GM19467 (cell line): Measurements from ENCODE around the gene HYDIN.
"Not testable (repeated sequence)": the region's sequence is repeated elsewhere in the genome, so short reads cannot be mapped to it uniquely, and the experiment has no call there.

Experiments used
- ATAC-seq: cut with Tn5 transposase; IDR thresholded peaks from one replicate; pipeline ENCODE4 v1.9.1; 2021; ENCODE audit warnings: mild to moderate bottlenecking, moderate library complexity; ENCODE audit not compliant: unreplicated experiment

HYDIN gene

GRCh38 chr16:71226229-71227141 is 4.0 kb downstream of the HYDIN start:
- no peak for ATAC-seq

GRCh38 chr16:71225145-71225544 is 5.4 kb downstream of the HYDIN start:
- no peak for ATAC-seq

GRCh38 chr16:71218306-71218963 is 12.1 kb downstream of the HYDIN start:
- no peak for ATAC-seq

GRCh38 chr16:71217506-71217905 is 13.0 kb downstream of the HYDIN start:
- ATAC-seq: no peak

- ATAC-seq: no peak
These were observed 13.8 kb downstream of the HYDIN start for GRCh38 chr16:71216714-71217113.

GRCh38 chr16:71214746-71215381 is 15.7 kb downstream of the HYDIN start:
- no peak for ATAC-seq

- no peak for ATAC-seq
These were observed 24.9 kb downstream of the HYDIN start for GRCh38 chr16:71205482-71206131.

- no peak for ATAC-seq
These were observed 26.9 kb downstream of the HYDIN start for GRCh38 chr16:71203631-71204030.

GRCh38 chr16:71201556-71201955 is 29.0 kb downstream of the HYDIN start:
- no peak for ATAC-seq

GRCh38 chr16:71201054-71201453 is 29.5 kb downstream of the HYDIN start:
- ATAC-seq: no peak

GRCh38 chr16:71198408-71198807 is 32.1 kb downstream of the HYDIN start:
- no peak for ATAC-seq

GRCh38 chr16:71192387-71192786 is 38.1 kb downstream of the HYDIN start:
- ATAC-seq: no peak

GRCh38 chr16:71188956-71189712 is 41.4 kb downstream of the HYDIN start:
- ATAC-seq: no peak

- ATAC-seq: no peak
These were observed 45.2 kb downstream of the HYDIN start for GRCh38 chr16:71185347-71185746.

- ATAC-seq: no peak
These were observed 51.0 kb downstream of the HYDIN start for GRCh38 chr16:71179569-71179968.

- ATAC-seq: no peak
These were observed 57.9 kb downstream of the HYDIN start for GRCh38 chr16:71172481-71173207.

- ATAC-seq: not testable (repeated sequence)
These were observed 69.5 kb downstream of the HYDIN start for GRCh38 chr16:71161007-71161406.

GRCh38 chr16:71157278-71157677 is 73.2 kb downstream of the HYDIN start:
- ATAC-seq: not testable (repeated sequence)

- ATAC-seq: not testable (repeated sequence)
These were observed 77.2 kb downstream of the HYDIN start for GRCh38 chr16:71153329-71153728.

GRCh38 chr16:71151654-71152053 is 78.9 kb downstream of the HYDIN start:
- ATAC-seq: not testable (repeated sequence)
